Osteocyte (in vitro differentiated cells): ENCODE measurements around the gene MYH3. TPM values are rescaled to one million over a fixed set of nuclear protein-coding genes. Genes with fewer than 3 reads are reported as not detected.

Experiments used
- DNase-seq: peaks from one replicate; pipeline ENCODE4 v3.0.0; 2021; ENCODE audit warnings: mixed read lengths; ENCODE audit not compliant: unreplicated experiment; ENCODE audit errors: extremely low spot score
- H3K27ac Mint-ChIP-seq: one replicate; pipeline ENCODE4 v1.8.0; 2021; ENCODE audit warnings: mild to moderate bottlenecking, mixed read lengths; ENCODE audit not compliant: unreplicated experiment
- H3K27me3 Mint-ChIP-seq: one replicate; pipeline ENCODE4 v1.8.0; 2021; ENCODE audit warnings: mixed read lengths; ENCODE audit not compliant: unreplicated experiment
- H3K36me3 Mint-ChIP-seq: one replicate; pipeline ENCODE4 v1.8.0; 2021; ENCODE audit warnings: mixed read lengths; ENCODE audit not compliant: unreplicated experiment
- H3K4me1 Mint-ChIP-seq: one replicate; pipeline ENCODE4 v1.8.0; 2021; ENCODE audit warnings: mixed read lengths; ENCODE audit not compliant: unreplicated experiment
- H3K4me3 Mint-ChIP-seq: one replicate; pipeline ENCODE4 v1.8.0; 2021; ENCODE audit warnings: mild to moderate bottlenecking, moderate library complexity, mixed read lengths; ENCODE audit not compliant: unreplicated experiment
- H3K9me3 Mint-ChIP-seq: one replicate; pipeline ENCODE4 v1.8.0; 2021; ENCODE audit warnings: mixed read lengths; ENCODE audit not compliant: unreplicated experiment
- total RNA-seq: library from RNA; stranded (reverse); gene quantifications from 2 replicates; pipeline ENCODE4 v1.2.1, GENCODE V29; 2021
- TF ChIP-seq, protein P1 (sequence below): fragments of 200-600 bp; sonication (generic); IDR thresholded peaks from 2 replicates; pipeline ENCODE4 v1.5.0; 2021; ENCODE audit warnings: antibody characterized with exemption, mild to moderate bottlenecking, moderate library complexity

MYH3 gene
- total RNA-seq, 1 donor from 2014 or later, result 2.4 TPM

DNA sequence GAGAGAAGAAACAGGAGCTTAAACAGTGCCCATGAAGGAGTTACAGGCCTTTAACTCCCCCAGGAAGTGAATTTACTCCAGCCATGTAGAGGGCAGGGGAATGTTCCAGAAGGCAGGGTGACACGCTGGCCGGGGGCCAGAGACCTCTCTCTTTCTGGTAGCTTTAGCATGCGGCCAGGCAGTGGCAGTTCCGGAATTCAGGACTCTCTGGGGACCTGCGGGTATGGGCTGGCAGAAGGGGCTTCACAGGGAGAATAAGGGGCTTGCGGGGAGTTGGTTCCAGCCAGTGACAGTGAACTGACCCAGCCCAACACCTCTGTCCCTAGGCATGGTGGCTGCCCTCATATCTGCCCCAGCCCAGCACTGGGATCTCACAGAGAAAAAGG, 40.0 kb downstream of the MYH3 start:
- Mint-ChIP-seq H3K36me3 (no peaks in the 10 kb centered on the region), H3K27me3 (no peaks in the 10 kb centered on the region), H3K27ac (no peak overlapping the region), H3K4me1 (peaks cover 9% of the 10 kb centered on the region), H3K4me3 (no peak overlapping the region), H3K9me3 (no peaks in the 10 kb centered on the region)
- TF ChIP-seq, protein P1, sequence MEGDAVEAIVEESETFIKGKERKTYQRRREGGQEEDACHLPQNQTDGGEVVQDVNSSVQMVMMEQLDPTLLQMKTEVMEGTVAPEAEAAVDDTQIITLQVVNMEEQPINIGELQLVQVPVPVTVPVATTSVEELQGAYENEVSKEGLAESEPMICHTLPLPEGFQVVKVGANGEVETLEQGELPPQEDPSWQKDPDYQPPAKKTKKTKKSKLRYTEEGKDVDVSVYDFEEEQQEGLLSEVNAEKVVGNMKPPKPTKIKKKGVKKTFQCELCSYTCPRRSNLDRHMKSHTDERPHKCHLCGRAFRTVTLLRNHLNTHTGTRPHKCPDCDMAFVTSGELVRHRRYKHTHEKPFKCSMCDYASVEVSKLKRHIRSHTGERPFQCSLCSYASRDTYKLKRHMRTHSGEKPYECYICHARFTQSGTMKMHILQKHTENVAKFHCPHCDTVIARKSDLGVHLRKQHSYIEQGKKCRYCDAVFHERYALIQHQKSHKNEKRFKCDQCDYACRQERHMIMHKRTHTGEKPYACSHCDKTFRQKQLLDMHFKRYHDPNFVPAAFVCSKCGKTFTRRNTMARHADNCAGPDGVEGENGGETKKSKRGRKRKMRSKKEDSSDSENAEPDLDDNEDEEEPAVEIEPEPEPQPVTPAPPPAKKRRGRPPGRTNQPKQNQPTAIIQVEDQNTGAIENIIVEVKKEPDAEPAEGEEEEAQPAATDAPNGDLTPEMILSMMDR, result no peak
- DNase-seq, result no peak

DNA sequence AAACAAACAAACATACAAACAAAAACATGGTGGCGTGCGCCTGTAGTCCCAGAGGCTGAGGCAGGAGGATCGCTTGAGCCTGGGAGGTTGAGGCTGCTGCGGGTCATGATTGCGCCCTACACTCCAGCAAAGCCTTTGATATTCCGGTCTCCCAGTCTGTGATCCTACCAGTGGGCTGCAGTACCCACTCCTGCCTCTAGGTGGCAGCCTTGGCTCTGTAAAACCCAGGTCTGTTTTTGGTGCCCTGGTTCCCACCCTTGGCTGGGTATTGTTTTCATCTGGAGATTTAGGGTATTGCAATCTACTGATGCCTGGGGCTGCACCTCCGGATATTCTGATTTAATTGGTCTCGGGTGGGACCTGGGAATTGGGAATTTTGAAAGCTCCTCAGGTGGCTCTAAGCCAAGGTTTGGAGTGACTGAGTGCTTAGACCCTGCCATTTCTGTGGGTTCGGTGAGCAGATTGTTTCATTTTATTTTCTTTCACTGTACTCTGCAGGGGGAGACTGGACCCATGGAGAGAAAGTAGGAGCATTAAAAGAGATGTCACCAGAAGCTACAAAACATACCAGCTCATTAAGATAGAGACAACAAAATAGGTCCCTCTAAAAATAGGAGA, 40.5 kb downstream of the MYH3 start:
- no peaks in the 10 kb centered on the region for H3K36me3 Mint-ChIP-seq
- TF ChIP-seq, protein P1, result peak; percentile 97
- H3K4me3 Mint-ChIP-seq, result no peak overlapping the region
- DNase-seq, result peak; percentile 92
- no peaks in the 10 kb centered on the region for H3K9me3 Mint-ChIP-seq
- H3K27ac Mint-ChIP-seq, result no peak overlapping the region
- no peaks in the 10 kb centered on the region for H3K27me3 Mint-ChIP-seq
- peaks cover 9% of the 10 kb centered on the region for H3K4me1 Mint-ChIP-seq

DNA sequence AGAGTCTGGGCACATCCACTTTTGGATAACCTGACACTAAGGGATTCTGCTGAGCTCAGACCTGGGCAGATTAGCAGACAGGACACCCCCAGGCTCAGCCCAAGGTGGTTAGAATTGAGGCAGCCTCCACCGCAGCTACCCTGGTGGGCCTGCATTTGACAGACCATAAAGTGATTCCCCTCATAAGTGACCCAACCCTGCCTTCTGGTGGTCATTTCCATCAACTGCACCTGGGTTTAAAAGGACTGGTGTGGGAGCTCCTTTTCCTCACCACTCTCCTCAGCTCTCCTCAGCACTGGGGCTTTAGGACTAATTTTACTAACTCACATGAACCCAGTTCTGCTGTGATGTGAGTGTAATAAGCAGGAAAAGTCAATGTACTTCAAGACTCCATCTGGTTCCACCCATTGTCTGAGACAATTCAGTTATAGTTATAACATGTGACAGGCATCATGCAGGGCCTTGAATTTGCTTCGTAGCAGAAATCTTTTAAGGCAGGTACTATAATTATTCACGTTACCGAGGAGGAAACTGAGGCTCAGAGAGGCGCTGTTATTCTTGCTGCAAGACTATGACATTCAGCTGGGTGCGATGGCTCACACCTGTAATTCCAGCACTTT, 42.5 kb downstream of the MYH3 start:
- no peaks in the 10 kb centered on the region for H3K9me3 Mint-ChIP-seq
- peaks cover 9% of the 10 kb centered on the region for H3K4me1 Mint-ChIP-seq
- no peaks in the 10 kb centered on the region for H3K36me3 Mint-ChIP-seq
- H3K27ac Mint-ChIP-seq, result no peak overlapping the region
- no peak for DNase-seq
- H3K4me3 Mint-ChIP-seq, result no peak overlapping the region
- peaks cover 5% of the 10 kb centered on the region for H3K27me3 Mint-ChIP-seq
- TF ChIP-seq, protein P1, result peak; percentile 77

DNA sequence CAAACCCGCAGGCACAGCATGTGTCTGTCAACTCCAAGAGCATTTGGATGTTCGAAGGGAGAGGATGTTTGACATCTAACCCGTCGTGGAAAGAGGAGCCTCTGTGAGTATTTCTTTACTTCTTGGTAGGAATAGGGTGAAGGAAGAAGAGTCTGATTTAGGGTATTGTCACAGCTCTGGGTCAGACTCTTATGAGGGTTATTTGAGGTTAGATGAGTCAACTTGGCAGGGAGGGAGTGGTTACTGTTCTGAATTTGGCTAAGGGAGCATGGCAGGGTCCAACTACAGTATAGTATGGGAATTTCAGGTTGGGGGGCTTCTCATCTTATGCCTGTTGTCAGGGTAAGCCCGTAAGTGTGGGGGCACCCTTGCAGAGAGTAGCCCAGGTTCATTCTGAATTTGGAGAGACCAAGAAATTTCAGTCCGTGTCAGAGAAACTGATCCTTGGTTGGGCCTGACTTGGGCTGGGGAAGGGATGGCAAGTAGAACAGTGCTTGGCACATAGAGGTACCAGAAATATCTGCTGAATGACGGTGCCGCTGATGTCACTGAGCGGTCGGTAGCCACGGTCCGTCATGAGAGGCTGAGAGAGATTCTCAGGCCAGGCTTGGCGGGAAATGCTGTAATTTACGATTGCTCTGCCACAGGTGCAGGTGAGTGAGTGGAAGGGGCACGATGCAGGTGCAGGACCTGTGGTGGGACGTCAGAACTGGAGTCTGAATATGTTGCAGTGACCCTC, 43.2 kb downstream of the MYH3 start:
- Mint-ChIP-seq H3K4me3 (no peak overlapping the region), H3K36me3 (no peaks in the 10 kb centered on the region), H3K27ac (no peak overlapping the region), H3K27me3 (peaks cover 7% of the 10 kb centered on the region), H3K9me3 (no peaks in the 10 kb centered on the region), H3K4me1 (peaks cover 9% of the 10 kb centered on the region)
- DNase-seq, result no peak
- TF ChIP-seq, protein P1, result no peak
